Putamen (tissue), 1 donor: ENCODE results near the gene TLCD3A.
"Not testable (repeated sequence)": the region's sequence is repeated elsewhere in the genome, so short reads cannot be mapped to it uniquely, and the experiment has no call there.

Experiments used
- DNase-seq: peaks from one replicate; pipeline ENCODE4 v3.0.0-alpha.2; 2016; ENCODE audit warnings: low spot score

Gene TLCD3A

DNA sequence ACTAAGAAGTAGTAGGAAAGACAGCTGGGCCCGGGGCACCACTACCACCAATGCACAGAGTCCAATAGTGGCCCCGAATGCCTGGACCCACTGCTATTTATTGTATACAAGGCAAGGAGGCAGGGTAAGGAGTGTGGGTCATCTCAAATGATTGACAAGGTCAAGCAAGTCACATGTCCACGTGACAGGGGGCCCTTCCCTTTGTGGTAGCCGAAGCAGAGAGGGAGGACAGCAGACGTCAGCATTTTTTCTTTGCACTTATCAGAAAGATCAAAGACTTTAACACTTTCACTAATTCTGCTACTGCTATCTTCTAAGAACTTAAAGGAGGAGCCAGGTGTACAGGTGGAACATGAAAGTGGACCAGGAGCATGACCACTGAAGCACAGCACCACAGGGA is 24.3 kb upstream of the TLCD3A start:
- no peak for DNase-seq

DNA sequence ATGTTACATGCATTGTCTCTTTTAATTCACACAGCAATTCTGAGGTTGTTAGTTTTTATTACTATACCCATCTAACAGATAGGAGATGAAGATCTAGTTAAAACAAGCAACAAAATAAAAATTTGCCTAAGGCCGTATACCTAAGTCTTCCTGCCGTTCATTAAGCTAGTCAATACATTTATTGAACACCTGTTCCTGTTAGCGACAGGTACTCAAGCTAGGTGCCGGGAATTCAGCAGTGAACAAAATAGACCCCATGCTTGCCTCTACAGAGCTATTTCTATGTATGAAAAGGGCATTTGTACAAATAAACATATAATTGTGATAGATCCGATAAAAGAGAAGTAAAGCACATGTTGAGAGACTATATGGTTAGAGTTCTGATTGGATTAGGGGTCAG is 14.3 kb upstream of the TLCD3A start:
- DNase-seq, result no peak

DNA sequence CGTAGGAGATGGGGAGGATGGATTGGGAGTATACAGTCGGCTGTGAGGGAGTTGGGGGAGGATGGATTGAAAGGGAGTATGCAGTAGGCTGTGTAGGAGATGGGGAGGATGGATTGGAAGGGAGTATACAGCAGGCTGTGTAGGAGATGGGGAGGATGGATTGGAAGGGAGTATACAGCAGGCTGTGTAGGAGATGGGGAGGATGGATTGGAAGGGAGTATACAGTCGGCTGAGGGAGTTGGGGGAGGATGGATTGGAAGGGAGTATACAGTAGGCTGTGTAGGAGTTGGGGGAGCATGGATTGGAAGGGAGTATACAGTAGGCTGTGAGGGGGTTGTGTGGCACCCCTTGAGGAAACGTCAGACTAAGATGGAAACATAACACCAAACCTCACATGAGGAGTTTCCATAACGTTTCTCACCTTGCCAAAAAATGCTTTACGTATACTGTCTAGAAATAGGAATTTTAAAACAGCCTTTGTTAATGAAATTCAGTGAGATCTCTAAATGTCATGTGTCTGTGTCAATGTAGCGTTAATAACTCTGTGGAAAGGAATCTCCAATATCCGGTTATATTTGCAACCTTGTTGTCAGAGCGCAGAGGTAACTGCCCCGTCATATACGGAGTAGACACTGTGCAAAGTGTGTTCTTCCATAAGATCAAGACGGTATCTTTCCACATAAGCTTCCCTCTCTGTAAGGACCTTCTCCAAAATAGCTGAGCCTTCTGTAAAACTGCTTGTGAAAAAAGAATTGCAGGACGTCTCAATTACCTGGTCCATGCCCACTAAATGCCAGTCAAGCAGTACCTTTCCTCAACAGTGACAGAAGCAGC is 11.5 kb upstream of the TLCD3A start:
- DNase-seq, result no peak

DNA sequence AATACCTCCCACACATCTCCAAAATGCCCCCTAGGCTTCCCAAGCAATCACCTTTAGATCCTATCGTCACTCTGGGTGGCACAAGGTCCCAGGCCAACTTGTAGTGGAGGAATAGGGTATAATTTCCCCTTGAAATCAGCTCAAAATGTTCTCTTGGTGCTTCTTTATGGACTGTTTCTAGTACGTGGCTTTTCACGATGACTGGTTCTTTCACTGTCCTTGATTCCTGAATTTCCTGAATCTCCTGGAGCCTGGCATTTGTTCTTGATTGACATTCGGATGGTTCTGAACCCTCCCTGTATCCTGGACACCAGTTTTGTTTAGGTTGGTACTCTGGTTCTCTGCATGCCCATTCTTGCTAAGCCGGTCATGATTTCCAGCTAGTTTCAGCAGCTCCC is 10.9 kb upstream of the TLCD3A start:
- no peak for DNase-seq

DNA sequence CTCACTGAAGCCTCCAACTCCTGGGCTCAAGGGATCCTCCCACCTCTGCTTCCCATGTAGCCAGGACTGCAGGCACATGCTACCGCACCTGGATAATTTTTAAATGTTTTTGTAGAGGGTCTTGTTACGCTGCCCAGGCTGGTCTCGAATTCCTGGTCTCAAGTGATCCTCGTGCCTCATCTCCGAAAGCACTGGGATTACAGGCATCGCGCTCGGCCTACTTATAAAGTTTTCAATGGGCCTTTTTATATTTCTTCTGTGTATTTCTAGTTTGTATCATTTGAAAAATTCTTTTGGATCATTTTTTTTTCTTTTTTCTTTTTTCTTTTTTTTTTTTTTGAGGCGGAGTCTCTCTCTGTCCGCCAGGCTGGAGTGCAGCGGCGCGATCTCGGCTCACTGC is 7.3 kb upstream of the TLCD3A start:
- no peak for DNase-seq

DNA sequence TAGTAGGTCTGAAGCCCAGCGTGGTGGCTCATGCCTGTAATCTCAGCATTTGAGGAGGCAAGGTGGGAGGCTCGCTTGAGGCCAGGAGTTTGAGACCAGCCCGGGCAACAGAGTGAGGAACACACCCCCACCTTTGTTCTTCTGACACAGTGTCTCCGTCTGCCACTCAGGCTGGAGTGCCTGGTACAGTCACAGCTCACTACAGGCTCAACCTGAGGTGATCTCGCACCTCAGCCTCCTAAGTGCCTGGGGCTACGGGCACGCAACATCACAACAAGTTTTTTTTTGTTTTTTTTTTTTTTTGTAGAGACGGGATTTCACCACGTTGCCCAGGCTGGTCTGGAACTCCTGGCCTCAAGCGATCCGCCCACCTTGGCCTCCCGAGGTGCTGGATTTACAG is 6.7 kb upstream of the TLCD3A start:
- no peak for DNase-seq

DNA sequence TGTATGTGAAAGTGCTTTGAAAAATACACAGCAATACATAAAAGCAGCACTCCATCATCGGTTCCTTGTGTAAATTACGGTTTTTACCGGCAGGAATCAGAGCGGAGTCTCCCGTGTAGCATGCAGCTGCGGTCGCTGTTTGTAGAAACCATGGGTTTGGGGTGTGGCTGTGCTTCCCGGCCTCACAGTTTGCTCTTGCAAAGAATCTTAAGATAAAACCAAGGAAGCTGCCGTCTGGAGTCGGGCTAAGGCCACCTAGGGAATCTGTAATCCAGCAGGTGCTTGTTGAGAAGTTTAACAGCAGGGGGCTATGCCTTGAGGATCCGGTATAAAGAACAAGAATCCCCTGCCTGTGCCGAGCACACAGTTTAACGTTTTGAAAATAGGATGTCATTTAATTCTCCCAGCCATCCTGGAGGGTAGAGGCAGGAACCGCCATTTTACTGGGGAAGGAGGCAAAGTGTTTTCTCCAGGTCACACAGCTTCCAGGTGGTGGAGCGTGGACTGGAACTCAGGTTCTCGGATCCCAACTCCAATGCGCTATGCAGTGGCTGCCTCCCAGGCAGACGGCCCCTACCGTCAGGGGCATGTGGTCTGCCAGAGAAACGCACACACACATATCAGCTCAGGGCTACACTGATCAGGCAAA is 6.0 kb upstream of the TLCD3A start:
- DNase-seq, result no peak

DNA sequence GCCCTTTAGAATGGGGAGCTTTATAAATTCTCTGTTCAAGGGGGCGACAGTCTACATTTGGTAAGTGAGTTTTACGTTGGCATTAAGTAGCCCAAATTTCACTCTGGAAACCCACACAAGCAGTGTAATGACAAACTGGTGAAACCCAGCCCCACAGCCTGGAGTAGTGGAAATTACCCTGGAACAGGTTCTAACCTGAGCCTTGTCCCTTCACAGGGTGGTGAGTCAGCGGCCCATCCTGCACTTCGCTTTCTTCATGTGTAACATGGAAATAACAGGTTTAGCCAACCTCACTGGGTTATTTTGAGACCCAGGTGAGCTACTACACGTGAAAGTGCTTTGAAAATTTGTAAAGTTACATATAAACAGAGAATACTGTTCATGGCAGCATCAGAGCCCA is 3.5 kb upstream of the TLCD3A start:
- no peak for DNase-seq

DNA sequence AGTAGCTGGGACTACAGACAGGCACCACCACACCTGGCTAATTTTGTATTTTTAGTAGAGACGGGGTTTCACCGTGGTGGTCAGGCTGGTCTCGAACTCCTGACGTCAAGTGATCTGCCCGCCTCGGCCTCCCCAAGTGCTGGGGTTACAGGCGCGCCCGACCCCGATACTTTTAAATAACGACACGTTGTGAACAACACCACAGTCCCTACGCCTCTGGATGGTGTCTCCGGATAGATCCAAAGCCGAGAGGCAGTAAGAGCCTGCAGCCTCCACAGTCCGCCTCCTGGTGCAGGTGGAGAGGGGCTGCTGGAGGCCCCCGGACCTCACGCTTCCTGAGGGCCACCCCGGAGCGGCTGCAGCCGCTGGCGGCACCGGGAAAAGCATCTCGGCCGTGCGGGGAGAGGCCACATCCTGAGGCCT is 741 bp upstream of the TLCD3A start:
- DNase-seq, result no peak

DNA sequence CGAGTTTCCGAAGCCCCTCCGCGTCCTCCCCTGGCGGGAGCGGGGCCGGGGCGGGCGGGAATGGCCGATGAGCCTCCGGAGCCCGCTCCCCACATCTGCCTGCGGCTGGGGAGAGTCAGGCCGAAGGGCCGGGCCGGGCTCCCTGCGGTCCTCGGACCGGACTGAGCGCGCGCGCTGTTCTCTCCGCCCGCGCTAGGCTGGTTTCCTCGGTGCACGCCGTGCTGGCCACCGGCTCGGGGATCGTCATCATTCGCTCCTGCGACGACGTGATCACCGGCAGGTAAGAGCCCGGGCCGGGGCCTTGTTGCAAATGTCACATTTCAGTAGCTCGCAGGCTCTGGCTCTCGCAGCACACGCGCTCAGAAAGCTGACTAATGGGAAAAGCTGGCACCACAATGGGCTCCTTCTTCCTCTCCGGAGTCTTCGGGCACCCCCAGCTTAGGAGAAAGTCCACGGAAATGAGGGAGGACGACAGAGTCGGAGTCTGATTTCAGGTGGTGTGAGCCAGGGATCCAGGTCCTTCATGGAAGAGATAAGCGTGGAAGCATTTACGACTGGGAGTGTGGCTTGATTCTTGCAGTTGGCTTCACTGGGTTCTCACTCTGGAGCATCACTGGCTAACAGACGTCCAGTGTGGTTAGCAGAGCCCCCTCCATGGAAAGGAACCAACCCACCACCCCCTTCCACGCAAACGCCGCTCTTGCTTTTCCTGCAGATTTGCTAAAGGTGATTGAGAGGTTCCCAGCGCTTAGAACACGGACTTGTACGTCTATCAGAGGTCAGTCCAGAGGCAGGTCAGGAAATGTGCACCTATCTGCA is 715 bp downstream of the TLCD3A start:
- peak; percentile 17 for DNase-seq

DNA sequence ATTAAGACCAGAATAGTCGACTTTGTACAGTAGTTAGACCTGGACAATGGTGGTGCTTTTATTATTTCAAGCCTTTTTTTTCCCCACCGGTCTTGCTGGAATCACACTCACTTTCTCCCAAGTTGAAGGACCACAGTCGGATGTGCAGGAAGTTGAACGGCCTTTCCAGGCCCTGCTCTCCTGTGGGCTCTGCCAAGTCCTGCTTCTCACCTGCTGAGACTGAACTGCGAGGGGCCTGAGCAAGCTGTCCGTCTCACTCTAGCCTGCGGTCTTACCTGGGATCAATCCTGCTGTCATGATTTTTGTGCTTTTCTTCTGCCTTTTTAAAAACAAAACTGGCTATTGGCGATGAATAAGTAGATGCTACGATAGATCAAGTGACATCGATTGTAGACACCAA is 1.3 kb downstream of the TLCD3A start:
- DNase-seq, result no peak

DNA sequence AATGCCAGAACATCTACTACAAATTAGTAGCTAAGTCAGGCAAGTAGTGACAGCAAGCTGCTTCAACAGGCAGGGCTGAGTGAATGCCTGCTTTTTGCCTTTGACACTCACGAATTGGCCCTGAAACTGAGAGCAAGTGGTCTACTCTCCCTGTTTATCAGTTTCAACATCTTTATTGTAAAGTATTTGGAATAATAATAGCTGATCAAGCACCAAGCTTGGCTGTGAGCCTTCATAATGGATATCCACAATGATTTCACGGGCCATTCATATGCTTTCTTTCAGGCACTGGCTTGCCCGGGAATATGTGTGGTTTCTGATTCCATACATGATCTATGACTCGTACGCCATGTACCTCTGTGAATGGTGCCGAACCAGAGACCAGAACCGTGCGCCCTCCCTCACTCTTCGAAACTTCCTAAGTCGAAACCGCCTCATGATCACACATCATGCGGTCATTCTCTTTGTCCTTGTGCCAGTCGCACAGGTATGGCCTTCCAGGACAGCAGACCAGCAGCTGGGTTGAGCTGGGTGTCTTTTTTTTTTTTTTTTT is 5.2 kb downstream of the TLCD3A start:
- DNase-seq, result no peak

DNA sequence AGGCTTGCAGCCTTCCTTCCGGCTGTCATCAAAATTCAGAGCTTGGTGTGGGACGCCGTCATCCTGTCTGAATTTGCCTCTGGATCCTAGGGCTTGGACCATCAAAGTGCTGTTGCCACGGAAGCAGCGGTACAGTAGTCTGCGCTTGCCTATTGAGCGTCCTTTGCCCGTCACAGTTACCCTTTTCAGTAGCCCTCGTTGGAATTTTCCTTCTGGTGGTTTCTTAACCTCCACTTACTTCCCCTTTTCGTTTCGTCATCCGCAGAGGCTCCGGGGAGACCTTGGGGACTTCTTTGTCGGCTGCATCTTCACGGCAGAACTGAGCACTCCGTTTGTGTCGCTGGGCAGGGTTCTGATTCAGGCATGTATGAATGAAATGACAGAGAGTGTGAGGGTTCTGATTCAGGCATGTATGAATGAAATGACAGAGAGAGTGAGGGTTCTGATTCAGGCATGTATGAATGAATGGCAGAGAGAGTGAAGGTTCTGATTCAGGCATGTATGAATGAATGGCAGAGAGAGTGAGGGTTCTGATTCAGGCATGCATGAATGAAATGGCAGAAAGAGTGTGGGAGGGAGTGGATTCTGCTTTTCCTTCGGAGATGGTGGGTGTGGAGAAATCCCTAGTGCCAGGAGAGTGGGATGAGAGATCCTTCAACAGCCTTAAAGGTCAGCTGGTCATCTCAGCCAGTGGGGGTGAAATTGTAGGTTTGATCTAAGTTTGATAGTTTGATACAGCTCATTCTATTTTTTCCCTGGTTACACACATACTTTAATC is 8.0 kb downstream of the TLCD3A start:
- peak; percentile 18 for DNase-seq

DNA sequence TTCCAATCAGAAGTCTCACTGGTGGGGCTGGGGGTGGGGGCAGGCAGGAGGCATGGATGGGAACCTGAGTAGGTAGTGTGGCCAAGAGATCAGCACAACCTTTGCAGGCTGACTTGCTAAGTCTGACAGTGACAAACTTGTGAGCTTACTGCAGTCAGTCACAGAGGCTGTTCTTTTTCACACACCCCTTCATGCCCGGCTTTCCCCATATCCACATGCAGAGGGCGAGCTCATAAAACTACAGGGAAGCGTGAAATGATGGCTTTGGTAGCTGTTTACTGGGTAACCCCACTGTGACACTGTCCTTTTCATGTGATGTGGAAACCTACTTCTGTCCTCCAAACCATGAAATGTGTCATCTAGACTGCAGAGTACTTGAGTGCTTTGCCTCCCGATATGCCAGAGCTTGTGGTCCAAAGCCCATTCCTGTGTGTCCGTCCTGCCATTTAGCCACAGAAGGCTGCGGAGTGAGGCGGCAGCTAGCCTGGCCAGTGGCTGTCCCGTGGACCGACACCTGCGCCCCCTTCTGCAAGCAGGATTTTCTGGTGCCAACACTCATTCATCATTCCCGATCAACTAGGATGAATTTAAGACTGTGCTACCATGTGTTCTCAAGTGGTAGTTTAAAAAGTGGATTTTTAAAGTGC is 9.9 kb downstream of the TLCD3A start:
- DNase-seq, result no peak

DNA sequence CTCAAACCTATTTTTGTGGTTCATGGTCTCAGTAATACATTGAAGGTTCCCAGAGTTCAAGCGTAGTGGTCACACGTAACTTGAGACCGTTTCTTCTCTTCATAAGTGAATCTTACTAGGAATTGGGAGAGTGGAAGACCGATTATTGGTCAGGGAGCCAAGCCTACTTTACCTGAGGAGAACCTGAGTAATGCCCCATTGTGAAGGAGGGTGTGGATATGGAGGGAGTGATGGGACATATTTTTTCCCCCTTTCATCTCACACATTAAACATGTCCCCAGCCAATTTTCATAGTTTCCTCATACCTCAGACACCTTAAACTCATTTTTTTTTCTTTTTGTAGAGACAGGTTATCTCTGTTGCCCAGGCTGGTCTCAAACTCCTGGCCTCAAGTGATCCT is 10.7 kb downstream of the TLCD3A start:
- DNase-seq, result no peak

DNA sequence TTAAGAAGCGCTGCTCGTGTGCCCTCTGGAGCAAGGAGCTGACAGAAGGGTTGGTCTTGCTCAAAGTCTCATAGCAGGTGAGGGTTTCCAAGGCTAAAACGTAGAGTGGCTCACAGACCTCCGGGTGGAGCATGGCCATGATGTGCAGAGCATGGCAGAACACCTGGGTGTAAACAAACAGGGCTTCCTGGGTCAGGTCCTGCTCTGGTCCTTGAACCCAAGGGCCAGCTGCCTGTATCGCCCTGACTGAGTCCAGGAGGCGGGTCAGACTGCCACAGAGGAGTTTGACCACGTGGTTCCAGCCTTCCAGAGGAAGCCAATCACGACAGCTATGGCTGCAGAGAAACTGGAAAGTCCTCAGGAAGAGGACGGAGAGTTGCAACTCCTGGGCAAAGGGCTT is 12.5 kb downstream of the TLCD3A start:
- no peak for DNase-seq

DNA sequence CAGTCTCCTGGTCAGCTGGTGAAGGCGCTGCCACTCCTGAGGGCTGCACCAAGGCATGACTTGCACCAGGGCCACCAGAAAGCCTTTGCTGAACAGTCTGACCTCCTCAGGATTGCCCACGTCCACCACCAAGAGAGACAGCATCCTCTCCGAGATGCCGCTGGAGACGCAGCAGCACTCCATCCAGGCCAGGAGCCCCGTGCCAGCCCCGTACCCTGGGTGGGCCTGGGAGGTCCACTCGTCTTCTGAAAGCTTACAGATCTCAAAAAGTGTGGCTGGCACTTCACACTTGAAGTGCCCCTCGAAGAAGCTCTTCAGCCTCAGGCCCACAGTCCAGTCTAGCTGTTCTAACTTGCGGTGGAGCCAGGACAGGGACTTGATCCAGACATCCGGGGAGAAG is 13.0 kb downstream of the TLCD3A start:
- no peak for DNase-seq

DNA sequence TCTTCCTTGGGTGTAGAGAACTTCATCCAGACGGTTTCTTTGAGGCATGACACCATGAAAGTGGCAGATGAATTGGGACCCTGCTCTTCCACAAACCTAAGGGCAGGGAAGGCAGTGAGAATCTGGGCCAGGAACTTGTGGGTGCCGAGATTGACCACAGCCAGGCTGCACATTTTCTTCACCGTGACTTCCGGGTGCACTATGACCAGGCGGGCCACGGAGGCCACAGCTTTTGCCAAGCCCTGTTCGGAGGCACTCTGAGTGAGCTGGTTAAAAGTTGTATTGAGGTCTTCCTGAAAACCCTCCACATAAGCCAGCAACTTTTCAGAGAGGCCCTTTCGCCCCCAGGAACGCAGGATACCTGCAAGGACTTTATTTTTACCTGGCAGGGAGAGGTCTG is 13.8 kb downstream of the TLCD3A start:
- DNase-seq, result no peak

DNA sequence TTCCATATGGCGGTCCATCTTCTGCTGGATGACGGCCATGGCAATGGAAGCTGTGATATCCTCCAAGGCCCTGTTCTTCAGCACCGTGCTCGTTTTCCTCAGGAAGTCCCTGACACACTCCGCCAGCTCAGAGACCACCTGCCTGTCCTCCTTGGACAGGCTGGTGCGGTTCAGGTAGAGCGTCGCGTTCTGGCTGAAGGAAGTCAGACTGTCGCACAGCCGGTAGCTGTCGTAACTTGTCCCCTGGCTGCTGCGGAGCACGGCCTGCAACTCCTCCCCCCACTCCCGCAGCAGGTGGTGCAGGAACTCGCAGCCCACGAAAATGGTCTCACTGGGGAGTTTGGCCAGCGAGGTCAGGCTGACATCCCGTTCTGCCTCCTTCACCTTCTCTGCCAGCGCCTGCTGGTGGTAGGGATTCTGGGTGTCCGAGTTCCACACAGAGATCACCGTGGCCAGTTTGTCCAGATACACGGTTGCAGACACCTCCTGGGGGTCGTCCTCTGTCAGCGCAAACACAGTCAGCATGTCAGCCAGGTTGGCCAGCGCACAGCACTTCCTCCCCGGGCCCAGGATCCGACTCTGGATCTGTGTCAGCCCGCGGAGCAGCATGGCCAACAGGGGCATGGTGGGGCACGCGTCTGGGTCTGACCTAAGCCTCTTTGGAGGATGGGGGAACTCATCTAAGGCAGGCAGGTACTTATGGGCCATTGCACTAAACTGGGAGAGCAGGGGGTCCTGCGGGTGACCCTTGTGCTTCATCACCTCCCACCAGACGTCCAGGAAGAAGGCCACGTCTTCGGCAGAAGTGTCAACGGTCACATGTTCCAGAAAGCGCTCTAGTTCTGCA is 14.6 kb downstream of the TLCD3A start:
- no peak for DNase-seq

DNA sequence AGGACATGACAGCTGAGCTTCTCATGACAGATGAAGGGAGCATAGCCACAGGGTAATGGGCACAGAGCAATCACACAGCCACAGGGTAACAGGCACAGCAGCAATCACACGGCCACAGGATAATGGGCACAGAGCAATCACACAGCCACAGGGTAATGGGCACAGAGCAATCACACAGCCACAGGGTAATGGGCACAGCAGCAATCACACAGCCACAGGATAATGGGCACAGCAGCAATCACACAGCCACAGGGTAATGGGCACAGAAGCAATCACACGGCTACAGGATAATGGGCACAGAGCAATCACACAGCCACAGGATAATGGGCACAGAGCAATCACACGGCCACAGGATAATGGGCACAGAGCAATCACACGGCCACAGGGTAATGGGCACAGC is 16.2 kb downstream of the TLCD3A start:
- DNase-seq, result not testable (repeated sequence)
